Muscle layer of duodenum (tissue), 2 donors: ENCODE measurements around the gene RASGRF1.

ENCODE experiments used
- H3K27ac ChIP-seq: one replicate; pipeline ENCODE4 v1.7.0; 2013; ENCODE audit warnings: mild to moderate bottlenecking, low read length
- H3K27me3 ChIP-seq: one replicate; pipeline ENCODE4 v1.7.0; 2013; ENCODE audit warnings: low read depth, mild to moderate bottlenecking, control low read depth, low read length
- H3K36me3 ChIP-seq, 2 donors: one replicate each; pipeline ENCODE4 v1.7.0; 2013; ENCODE audit warnings: low read length in 2 of 2, control low read depth in 1 of 2, mild to moderate bottlenecking in 1 of 2; ENCODE audit not compliant: insufficient read depth in 2 of 2, control insufficient read depth in 1 of 2
- H3K4me1 ChIP-seq, 2 donors: one replicate each; pipeline ENCODE4 v1.7.0; 2013; ENCODE audit warnings: low read length in 2 of 2, mild to moderate bottlenecking in 2 of 2, control low read depth in 1 of 2, moderate library complexity in 1 of 2; ENCODE audit not compliant: insufficient read depth in 2 of 2, control insufficient read depth in 1 of 2
- H3K4me3 ChIP-seq, 2 donors: one replicate each; pipeline ENCODE4 v1.7.0; 2013; ENCODE audit warnings: low read length in 2 of 2, low read depth in 1 of 2, mild to moderate bottlenecking in 1 of 2
- H3K9me3 ChIP-seq, 2 donors: one replicate each; pipeline ENCODE4 v1.7.0; 2013; ENCODE audit warnings: low read length in 2 of 2, control low read depth in 1 of 2, mild to moderate bottlenecking in 1 of 2; ENCODE audit not compliant: control insufficient read depth in 1 of 2
- donor health status: healthy.

Gene RASGRF1

GRCh38 chr15:79078763-79079410 lies 11.7 kb downstream of the RASGRF1 start:
- Histone ChIP-seq H3K4me3 (no peak overlapping the region), H3K27me3 (peaks cover 3% of the 10 kb centered on the region), H3K27ac (no peak overlapping the region), H3K9me3 (no peaks in the 10 kb centered on the region), H3K4me1 (no peaks in the 10 kb centered on the region), H3K36me3 (no peaks in the 10 kb centered on the region)

GRCh38 chr15:79078003-79078402 lies 12.6 kb downstream of the RASGRF1 start:
- H3K36me3 ChIP-seq = no peaks in the 10 kb centered on the region
- H3K9me3 ChIP-seq = no peaks in the 10 kb centered on the region
- H3K27ac ChIP-seq = no peak overlapping the region
- peaks cover 3% of the 10 kb centered on the region for H3K27me3 ChIP-seq
- no peaks in the 10 kb centered on the region for H3K4me1 ChIP-seq
- H3K4me3 ChIP-seq = no peak overlapping the region

- Histone ChIP-seq H3K9me3 (no peaks in the 10 kb centered on the region), H3K27ac (no peak overlapping the region), H3K27me3 (peaks cover 3% of the 10 kb centered on the region), H3K36me3 (no peaks in the 10 kb centered on the region), H3K4me1 (no peaks in the 10 kb centered on the region), H3K4me3 (no peak overlapping the region)
Measured at GRCh38 chr15:79076661-79077060, 13.9 kb downstream of the RASGRF1 start.

GRCh38 chr15:79075256-79075655 lies 15.3 kb downstream of the RASGRF1 start:
- H3K36me3 ChIP-seq = no peaks in the 10 kb centered on the region
- H3K9me3 ChIP-seq = no peaks in the 10 kb centered on the region
- H3K4me3 ChIP-seq = no peak overlapping the region
- H3K27ac ChIP-seq = no peak overlapping the region
- H3K4me1 ChIP-seq = no peaks in the 10 kb centered on the region
- H3K27me3 ChIP-seq = peaks cover 3% of the 10 kb centered on the region

GRCh38 chr15:79073336-79073735 lies 17.2 kb downstream of the RASGRF1 start:
- Histone ChIP-seq H3K4me3 (no peak overlapping the region), H3K9me3 (no peaks in the 10 kb centered on the region), H3K27me3 (peaks cover 3% of the 10 kb centered on the region), H3K27ac (no peak overlapping the region), H3K4me1 (no peaks in the 10 kb centered on the region), H3K36me3 (no peaks in the 10 kb centered on the region)

GRCh38 chr15:79071901-79072300 lies 18.7 kb downstream of the RASGRF1 start:
- Histone ChIP-seq H3K27ac (no peak overlapping the region), H3K9me3 (no peaks in the 10 kb centered on the region), H3K4me3 (no peak overlapping the region), H3K4me1 (no peaks in the 10 kb centered on the region), H3K27me3 (peaks cover 3% of the 10 kb centered on the region), H3K36me3 (no peaks in the 10 kb centered on the region)

- H3K27me3 ChIP-seq = no peaks in the 10 kb centered on the region
- no peak overlapping the region for H3K4me3 ChIP-seq
- H3K4me1 ChIP-seq = no peaks in the 10 kb centered on the region
Measured at GRCh38 chr15:79068790-79069189, 21.8 kb downstream of the RASGRF1 start.

GRCh38 chr15:79067969-79068368 lies 22.6 kb downstream of the RASGRF1 start:
- Histone ChIP-seq H3K4me1 (no peaks in the 10 kb centered on the region), H3K4me3 (no peak overlapping the region), H3K9me3 (no peaks in the 10 kb centered on the region), H3K27ac (no peak overlapping the region), H3K36me3 (no peaks in the 10 kb centered on the region), H3K27me3 (no peaks in the 10 kb centered on the region)

More at GRCh38 chr15:79068790-79069189, 21.8 kb downstream of the RASGRF1 start:
- no peaks in the 10 kb centered on the region for H3K36me3 ChIP-seq
- H3K27ac ChIP-seq = no peak overlapping the region
- no peaks in the 10 kb centered on the region for H3K9me3 ChIP-seq

GRCh38 chr15:79067072-79067833 lies 23.3 kb downstream of the RASGRF1 start:
- H3K27ac ChIP-seq = no peak overlapping the region
- no peaks in the 10 kb centered on the region for H3K4me1 ChIP-seq
- H3K9me3 ChIP-seq = no peaks in the 10 kb centered on the region

GRCh38 chr15:79066391-79067071 lies 24.0 kb downstream of the RASGRF1 start:
- Histone ChIP-seq H3K4me1 (no peaks in the 10 kb centered on the region), H3K27ac (no peak overlapping the region), H3K9me3 (no peaks in the 10 kb centered on the region), H3K27me3 (no peaks in the 10 kb centered on the region), H3K4me3 (no peak overlapping the region), H3K36me3 (no peaks in the 10 kb centered on the region)

More at GRCh38 chr15:79067072-79067833, 23.3 kb downstream of the RASGRF1 start:
- H3K27me3 ChIP-seq = no peaks in the 10 kb centered on the region
- no peaks in the 10 kb centered on the region for H3K36me3 ChIP-seq
- H3K4me3 ChIP-seq = no peak overlapping the region

GRCh38 chr15:79065706-79066376 lies 24.7 kb downstream of the RASGRF1 start:
- Histone ChIP-seq H3K27me3 (no peaks in the 10 kb centered on the region), H3K27ac (no peak overlapping the region), H3K9me3 (no peaks in the 10 kb centered on the region), H3K4me3 (no peak overlapping the region), H3K36me3 (no peaks in the 10 kb centered on the region), H3K4me1 (no peaks in the 10 kb centered on the region)
